Lung (tissue), 12 donors: Measurements from ENCODE around the gene MARK4. TPM values are rescaled to one million over a fixed set of nuclear protein-coding genes. Genes with fewer than 3 reads are reported as not detected.

Experiments used
- ATAC-seq: fragments of 200-7000 bp; cut with Tn5 transposase; one replicate; pipeline ENCODE4 v1.9.1; 2020; ENCODE audit warnings: moderate number of reproducible peaks; ENCODE audit not compliant: insufficient read depth, low FRiP score
- DNase-seq, 3 donors: peaks; one replicate each; pipeline ENCODE4 v3.0.0-alpha.2; 2013 to 2017
- H3K27ac ChIP-seq, 2 donors: one replicate each; pipeline ENCODE4 v1.5.1; 2013; ENCODE audit warnings: mild to moderate bottlenecking in 2 of 2, moderate library complexity in 2 of 2, control low read depth in 1 of 2, inconsistent platforms in 1 of 2, low read depth in 1 of 2, low read length in 1 of 2
- H3K27me3 ChIP-seq, 3 donors: one replicate each; pipeline ENCODE4 v1.5.1; 2013; ENCODE audit warnings: low read length in 2 of 3; ENCODE audit not compliant: control insufficient read depth in 3 of 3, insufficient read depth in 3 of 3
- H3K36me3 ChIP-seq, 4 donors: one replicate each; pipeline ENCODE4 v1.5.1; 2013; ENCODE audit warnings: low read length in 4 of 4, mild to moderate bottlenecking in 1 of 4, moderate library complexity in 1 of 4; ENCODE audit not compliant: control insufficient read depth in 4 of 4, insufficient read depth in 4 of 4
- H3K4me1 ChIP-seq, 5 donors: one replicate each; pipeline ENCODE4 v1.5.1; 2013; ENCODE audit warnings: low read length in 5 of 5, mild to moderate bottlenecking in 2 of 5, moderate library complexity in 1 of 5; ENCODE audit not compliant: control insufficient read depth in 5 of 5, insufficient read depth in 5 of 5
- H3K4me3 ChIP-seq: one replicate; pipeline ENCODE4 v1.5.1; 2013; ENCODE audit warnings: mild to moderate bottlenecking, control low read depth, moderate library complexity
- H3K9ac ChIP-seq, 2 donors: one replicate each; pipeline ENCODE4 v1.5.1; 2013; ENCODE audit warnings: low read length in 2 of 2, control low read depth in 1 of 2; ENCODE audit not compliant: insufficient read depth in 1 of 2
- H3K9me3 ChIP-seq, 4 donors: one replicate each; pipeline ENCODE4 v1.5.1; 2013; ENCODE audit warnings: low read length in 3 of 4, mild to moderate bottlenecking in 1 of 4, moderate library complexity in 1 of 4; ENCODE audit not compliant: control insufficient read depth in 4 of 4, insufficient read depth in 3 of 4
- CTCF ChIP-seq: IDR thresholded peaks from 2 replicates; pipeline ENCODE4 v1.5.1; 2012; ENCODE audit warnings: mild to moderate bottlenecking; ENCODE audit errors: control extremely low read depth, extremely low read depth
- WGBS, 2 donors: extraction: QIAGEN DNeasy Blood & Tissue Kit; methylation state at CpG; one replicate each; pipeline ENCODE4 v1.1.7; 2013; 5-methylcytosine and 5-hydroxymethylcytosine counted together
- polyA plus RNA-seq, 2 donors: library from polyadenylated mRNA; stranded (reverse); fragments of 200-250 nt; gene quantifications; one replicate each; pipeline ENCODE4 v1.2.1, GENCODE V29; 2013
- total RNA-seq, 2 donors: library from RNA; depleted of rRNA in 1 of 2; stranded (reverse); fragments of >200 nt in 1 of 2; gene quantifications; one replicate each; pipeline ENCODE4 v1.2.1, GENCODE V29; 2014 to 2021
- donor health status: control.
- donor health status: control.
- donor health status: Bipolar disorder and iron deficiency.
- donor health status: healthy.
- donor health status: DM: yes; HTN: yes; CAD: no.

MARK4 gene
- total and polyA plus RNA-seq, 4 donors = 12.6 to 47.0 (median 20.6) TPM

GRCh38 chr19:45296355-45296754 is 45.3 kb downstream of the MARK4 start:
- Histone ChIP-seq H3K4me3 (no peak overlapping the region), H3K9me3 (peaks cover 0 to 7% (median under 1%) of the 10 kb centered on the region in 4 donors), H3K27ac (no peak overlapping the region), H3K4me1 (no peaks in the 10 kb centered on the region), H3K27me3 (no peaks in the 10 kb centered on the region), H3K36me3 (peaks cover 0 to 50% (median 32%) of the 10 kb centered on the region in 4 donors), H3K9ac (no peak overlapping the region)
- DNase-seq (no peak), ATAC-seq (no peak)
- 69 to 85% methylated on average over 4 of the region's 4 CpGs for WGBS, 2 donors
- TF ChIP-seq CTCF = no peak

GRCh38 chr19:45297674-45298073 is 46.6 kb downstream of the MARK4 start:
- Histone ChIP-seq H3K36me3 (peaks cover 0 to 39% (median 31%) of the 10 kb centered on the region in 4 donors), H3K9me3 (peaks cover 0 to 4% (median under 1%) of the 10 kb centered on the region in 4 donors), H3K27ac (no peak overlapping the region), H3K4me1 (no peaks in the 10 kb centered on the region), H3K4me3 (no peak overlapping the region), H3K9ac (no peak overlapping the region), H3K27me3 (no peaks in the 10 kb centered on the region)
- no peak for DNase-seq
- no peak for ATAC-seq
- 94 to 96% methylated on average over 17 to 18 of the region's 18 CpGs for WGBS, 2 donors
- TF ChIP-seq CTCF = no peak

- no peaks in the 10 kb centered on the region for H3K4me1 ChIP-seq
- ATAC-seq (no peak), DNase-seq (no peak)
- peaks cover 0 to 3% (median under 1%) of the 10 kb centered on the region in 4 donors for H3K9me3 ChIP-seq
- H3K27me3 ChIP-seq = no peaks in the 10 kb centered on the region
- 96 to 97% methylated on average over 5 of the region's 5 CpGs for WGBS, 2 donors
- no peak overlapping the region for H3K4me3 ChIP-seq
- H3K36me3 ChIP-seq = peaks cover 0 to 36% (median 31%) of the 10 kb centered on the region in 4 donors
- H3K27ac ChIP-seq = no peak overlapping the region
- H3K9ac ChIP-seq = no peak overlapping the region
- TF ChIP-seq CTCF = no peak
These were observed 47.2 kb downstream of the MARK4 start for GRCh38 chr19:45298264-45298663.

GRCh38 chr19:45299719-45300118 is 48.6 kb downstream of the MARK4 start:
- no peaks in the 10 kb centered on the region for H3K4me1 ChIP-seq
- peaks cover 0 to 3% (median under 1%) of the 10 kb centered on the region in 4 donors for H3K9me3 ChIP-seq
- TF ChIP-seq CTCF = no peak
- H3K36me3 ChIP-seq = peaks cover 0 to 30% (median 25%) of the 10 kb centered on the region in 4 donors
- DNase-seq (no peak), ATAC-seq (no peak)
- no peaks in the 10 kb centered on the region for H3K27me3 ChIP-seq
- H3K27ac ChIP-seq = no peak overlapping the region
- no peak overlapping the region for H3K9ac ChIP-seq
- 78 to 84% methylated on average over 6 of the region's 6 CpGs for WGBS, 2 donors
- H3K4me3 ChIP-seq = no peak overlapping the region
